ENCODE data around the gene PRF1.

PRF1 gene

GRCh38 chr10:70551466-70551865, 51.1 kb downstream of the PRF1 start:
- no peak overlapping the region for H3K9ac ChIP-seq (ENCODE audit: low read length)
- H4K20me1 ChIP-seq (ENCODE audit: insufficient read depth, low read length): no peaks in the 10 kb centered on the region
- H3K4me2 ChIP-seq (ENCODE audit: low read length): no peak overlapping the region
- no peak overlapping the region for H3K27ac ChIP-seq (ENCODE audit: low read length)
- no peak for TF ChIP-seq EZH2phosphoT487 (IDR thresholded peaks at IDR 0.05; ENCODE audit: low read depth)
- no peak for TF ChIP-seq CTCF (IDR thresholded peaks at IDR 0.05; ENCODE audit: low read depth, low read length)
- H3K79me2 ChIP-seq (ENCODE audit: low read length): no peaks in the 10 kb centered on the region
- no peaks in the 10 kb centered on the region for H3K4me1 ChIP-seq (ENCODE audit: low read length)
- H3K9me3 ChIP-seq (ENCODE audit: insufficient read depth, low read length): no peaks in the 10 kb centered on the region
- H3K36me3 ChIP-seq (replicated peaks; ENCODE audit: low read depth, low read length): peaks cover 2% of the 10 kb centered on the region
- no peak overlapping the region for H2AFZ ChIP-seq (ENCODE audit: low read depth, low read length)
- H3K4me3 ChIP-seq (ENCODE audit: low read length): no peak overlapping the region
- no peaks in the 10 kb centered on the region for H3K27me3 ChIP-seq (ENCODE audit: low read depth, low read length)

- H2AFZ ChIP-seq (ENCODE audit: low read depth, low read length): no peak overlapping the region
- H3K4me1 ChIP-seq (ENCODE audit: low read length): no peaks in the 10 kb centered on the region
- H3K79me2 ChIP-seq (ENCODE audit: low read length): no peaks in the 10 kb centered on the region
- H3K9me3 ChIP-seq (ENCODE audit: insufficient read depth, low read length): no peaks in the 10 kb centered on the region
- no peak overlapping the region for H3K9ac ChIP-seq (ENCODE audit: low read length)
- H4K20me1 ChIP-seq (ENCODE audit: insufficient read depth, low read length): no peaks in the 10 kb centered on the region
- no peak overlapping the region for H3K27ac ChIP-seq (ENCODE audit: low read length)
- H3K36me3 ChIP-seq (replicated peaks; ENCODE audit: low read depth, low read length): peaks cover 2% of the 10 kb centered on the region
- no peaks in the 10 kb centered on the region for H3K27me3 ChIP-seq (ENCODE audit: low read depth, low read length)
- TF ChIP-seq EZH2phosphoT487 (IDR thresholded peaks at IDR 0.05; ENCODE audit: low read depth) (no peak), CTCF (IDR thresholded peaks at IDR 0.05; ENCODE audit: low read depth, low read length) (no peak)
- no peak overlapping the region for H3K4me2 ChIP-seq (ENCODE audit: low read length)
- H3K4me3 ChIP-seq (ENCODE audit: low read length): no peak overlapping the region
Measured at GRCh38 chr10:70550459-70550858, 52.1 kb downstream of the PRF1 start.

GRCh38 chr10:70549962-70550458, 52.5 kb downstream of the PRF1 start:
- no peaks in the 10 kb centered on the region for H3K9me3 ChIP-seq (ENCODE audit: insufficient read depth, low read length)
- peaks cover 2% of the 10 kb centered on the region for H3K36me3 ChIP-seq (replicated peaks; ENCODE audit: low read depth, low read length)
- no peak overlapping the region for H3K27ac ChIP-seq (ENCODE audit: low read length)
- H3K4me1 ChIP-seq (ENCODE audit: low read length): no peaks in the 10 kb centered on the region
- no peaks in the 10 kb centered on the region for H3K79me2 ChIP-seq (ENCODE audit: low read length)
- no peaks in the 10 kb centered on the region for H4K20me1 ChIP-seq (ENCODE audit: insufficient read depth, low read length)
- H3K4me3 ChIP-seq (ENCODE audit: low read length): no peak overlapping the region
- no peaks in the 10 kb centered on the region for H3K27me3 ChIP-seq (ENCODE audit: low read depth, low read length)
- H3K4me2 ChIP-seq (ENCODE audit: low read length): no peak overlapping the region
- H2AFZ ChIP-seq (ENCODE audit: low read depth, low read length): no peak overlapping the region
- TF ChIP-seq EZH2phosphoT487 (IDR thresholded peaks at IDR 0.05; ENCODE audit: low read depth): no peak
- TF ChIP-seq CTCF (IDR thresholded peaks at IDR 0.05; ENCODE audit: low read depth, low read length): peak; percentile 65
- H3K9ac ChIP-seq (ENCODE audit: low read length): no peak overlapping the region

- Histone ChIP-seq H3K4me2 (ENCODE audit: low read length) (no peak overlapping the region), H3K27me3 (ENCODE audit: low read depth, low read length) (no peaks in the 10 kb centered on the region), H4K20me1 (ENCODE audit: insufficient read depth, low read length) (no peaks in the 10 kb centered on the region), H3K4me3 (ENCODE audit: low read length) (no peak overlapping the region), H3K79me2 (ENCODE audit: low read length) (no peaks in the 10 kb centered on the region), H3K36me3 (replicated peaks; ENCODE audit: low read depth, low read length) (peaks cover 2% of the 10 kb centered on the region), H2AFZ (ENCODE audit: low read depth, low read length) (no peak overlapping the region), H3K4me1 (ENCODE audit: low read length) (peaks cover 4% of the 10 kb centered on the region; the same call in 1 of the 2 replicates), H3K27ac (ENCODE audit: low read length) (no peak overlapping the region), H3K9me3 (ENCODE audit: insufficient read depth, low read length) (no peaks in the 10 kb centered on the region), H3K9ac (ENCODE audit: low read length) (no peak overlapping the region)
- no peak for TF ChIP-seq CTCF (IDR thresholded peaks at IDR 0.05; ENCODE audit: low read depth, low read length)
- TF ChIP-seq EZH2phosphoT487 (IDR thresholded peaks at IDR 0.05; ENCODE audit: low read depth): no peak
Measured at GRCh38 chr10:70549351-70549961, 53.1 kb downstream of the PRF1 start.
